Glomerular visceral epithelial cell (primary cell): ENCODE results near the gene DLD.
A peak's percentile ranks its signal among the peaks of the same experiment; 100 is the strongest.
"Not testable (repeated sequence)": the region's sequence is repeated elsewhere in the genome, so short reads cannot be mapped to it uniquely, and the experiment has no call there.

Source experiments
- DNase-seq: peaks from one replicate; pipeline ENCODE4 v3.0.0-alpha.2; 2016; ENCODE audit errors: extremely low spot score

Gene DLD, protein sequence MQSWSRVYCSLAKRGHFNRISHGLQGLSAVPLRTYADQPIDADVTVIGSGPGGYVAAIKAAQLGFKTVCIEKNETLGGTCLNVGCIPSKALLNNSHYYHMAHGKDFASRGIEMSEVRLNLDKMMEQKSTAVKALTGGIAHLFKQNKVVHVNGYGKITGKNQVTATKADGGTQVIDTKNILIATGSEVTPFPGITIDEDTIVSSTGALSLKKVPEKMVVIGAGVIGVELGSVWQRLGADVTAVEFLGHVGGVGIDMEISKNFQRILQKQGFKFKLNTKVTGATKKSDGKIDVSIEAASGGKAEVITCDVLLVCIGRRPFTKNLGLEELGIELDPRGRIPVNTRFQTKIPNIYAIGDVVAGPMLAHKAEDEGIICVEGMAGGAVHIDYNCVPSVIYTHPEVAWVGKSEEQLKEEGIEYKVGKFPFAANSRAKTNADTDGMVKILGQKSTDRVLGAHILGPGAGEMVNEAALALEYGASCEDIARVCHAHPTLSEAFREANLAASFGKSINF

DNA sequence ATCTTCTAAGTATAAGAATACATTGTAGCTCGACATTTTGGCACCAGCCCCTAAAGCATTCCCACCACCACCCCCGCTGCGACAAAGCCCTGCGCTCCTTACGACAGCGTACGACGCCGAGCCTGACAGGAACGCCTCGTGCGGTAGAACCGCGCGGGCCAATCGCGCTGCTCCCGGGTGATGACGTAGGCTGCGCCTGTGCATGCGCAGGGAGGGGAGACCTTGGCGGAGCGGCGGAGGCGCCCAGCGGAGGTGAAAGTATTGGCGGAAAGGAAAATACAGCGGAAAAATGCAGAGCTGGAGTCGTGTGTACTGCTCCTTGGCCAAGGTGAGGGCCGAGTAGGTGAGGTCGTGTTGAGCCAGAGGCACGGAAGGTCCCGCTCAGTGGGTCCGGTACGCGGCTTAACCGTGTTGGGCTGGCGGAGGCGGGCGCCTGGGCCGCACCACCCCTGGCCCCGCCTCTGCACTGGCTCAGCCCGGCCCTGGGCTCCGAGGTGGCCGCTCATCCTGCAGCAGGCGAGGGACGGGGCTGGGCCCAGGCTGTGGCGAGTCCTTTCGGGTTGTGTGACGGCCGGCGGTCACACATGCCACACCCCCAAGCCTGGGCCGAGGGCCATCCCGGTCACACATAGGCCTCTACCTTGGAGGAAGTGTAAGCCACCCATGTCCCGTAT lies at the start of gene DLD:
Gene DLD, plus strand, starts transcription at position 222 of the 674 bp plus-strand sequence. Its CDS starts 68 bp downstream, at position 290.
- DNase-seq = peak; percentile 81

GRCh38 chr7:107842213-107842612 lies 48.8 kb upstream of the DLD start:
- no peak for DNase-seq

GRCh38 chr7:107843184-107843583 lies 47.8 kb upstream of the DLD start:
- no peak for DNase-seq

- DNase-seq = no peak
These were observed 44.7 kb upstream of the DLD start for GRCh38 chr7:107846324-107846723.

DNA sequence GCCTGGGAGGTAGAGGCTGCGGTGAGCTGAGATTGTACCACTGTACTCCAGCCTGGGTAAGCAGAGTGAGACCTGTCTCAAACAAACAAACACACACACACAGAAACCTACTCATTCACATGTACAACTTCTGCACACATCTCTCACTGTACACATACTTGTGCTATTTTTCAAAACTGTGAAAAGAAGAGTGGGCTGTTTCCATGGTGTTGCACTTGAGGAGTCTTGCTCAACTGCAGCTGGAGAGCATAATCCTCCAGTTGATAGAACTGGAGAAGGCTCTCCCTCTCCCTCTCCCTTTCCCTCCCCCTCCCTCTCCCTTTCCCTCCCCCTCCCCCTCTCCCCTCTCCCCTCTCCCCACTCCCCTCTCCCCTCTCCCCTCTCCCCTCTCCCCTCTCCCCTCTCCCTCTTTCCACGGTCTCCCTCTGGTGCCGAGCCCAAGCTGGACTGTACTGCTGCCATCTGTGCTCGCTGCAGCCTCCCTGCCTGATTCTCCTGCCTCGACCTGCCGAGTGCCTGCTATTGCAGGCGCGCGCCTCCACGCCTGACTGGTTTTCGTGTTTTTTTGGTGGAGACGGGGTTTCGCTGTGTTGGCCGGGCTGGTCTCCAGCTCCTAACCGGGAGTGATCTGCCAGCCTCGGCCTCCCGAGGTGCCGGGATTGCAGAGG lies 43.7 kb upstream of the DLD start:
- DNase-seq = no peak

DNA sequence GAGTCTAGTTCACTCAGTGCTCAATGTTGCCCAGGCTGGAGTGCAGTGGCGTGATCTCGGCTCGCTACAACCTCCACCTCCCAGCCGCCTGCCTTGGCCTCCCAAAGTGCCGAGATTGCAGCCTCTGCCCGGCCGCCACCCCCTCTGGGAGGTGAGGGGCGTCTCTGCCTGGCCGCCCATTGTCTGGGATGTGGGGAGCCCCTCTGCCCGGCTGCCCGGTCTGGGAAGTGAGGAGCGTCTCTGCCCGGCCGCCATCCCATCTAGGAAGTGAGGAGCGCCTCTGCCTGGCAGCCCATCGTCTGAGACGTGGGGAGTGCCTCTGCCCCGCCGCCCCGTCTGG lies 43.2 kb upstream of the DLD start:
- DNase-seq = not testable (repeated sequence)

DNA sequence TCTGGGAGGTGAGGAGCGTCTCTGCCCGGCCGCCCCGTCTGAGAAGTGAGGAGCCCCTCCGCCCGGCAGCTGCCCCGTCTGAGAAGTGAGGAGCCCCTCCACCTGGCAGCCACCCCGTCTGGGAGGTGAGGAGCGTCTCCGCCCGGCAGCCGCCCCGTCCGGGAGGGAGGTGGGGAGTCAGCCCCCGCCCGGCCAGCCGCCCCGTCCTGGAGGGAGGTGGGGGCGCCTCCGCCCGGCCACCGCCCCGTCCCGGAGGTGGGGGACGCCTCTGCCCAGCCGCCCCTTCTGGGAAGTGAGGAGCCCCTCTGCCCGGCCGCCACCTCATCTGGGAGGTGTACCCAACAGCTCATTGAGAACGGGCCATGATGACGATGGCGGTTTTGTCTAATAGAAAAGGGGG lies 42.8 kb upstream of the DLD start:
- not testable (repeated sequence) for DNase-seq

- no peak for DNase-seq
These were observed 40.8 kb upstream of the DLD start for GRCh38 chr7:107850216-107850615.

DNA sequence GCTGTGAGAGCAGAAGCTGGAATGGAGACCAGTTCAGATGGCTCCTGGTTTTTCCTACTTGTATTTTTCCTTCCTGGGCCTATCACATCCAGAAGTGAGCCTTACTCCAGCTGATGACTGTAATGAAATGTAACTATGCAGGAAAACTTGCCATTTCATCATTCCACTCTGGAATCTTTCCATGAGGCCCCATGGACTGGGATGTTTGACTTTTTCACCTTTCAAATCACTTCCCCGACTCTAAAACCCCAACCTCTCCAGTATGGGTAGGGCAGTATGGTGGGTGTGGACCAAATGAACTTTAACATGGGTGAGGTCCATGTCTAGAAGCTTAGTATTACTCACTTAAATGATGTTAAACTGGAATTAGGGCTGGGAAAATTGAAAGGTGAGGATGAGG lies 40.3 kb upstream of the DLD start:
- no peak for DNase-seq

DNA sequence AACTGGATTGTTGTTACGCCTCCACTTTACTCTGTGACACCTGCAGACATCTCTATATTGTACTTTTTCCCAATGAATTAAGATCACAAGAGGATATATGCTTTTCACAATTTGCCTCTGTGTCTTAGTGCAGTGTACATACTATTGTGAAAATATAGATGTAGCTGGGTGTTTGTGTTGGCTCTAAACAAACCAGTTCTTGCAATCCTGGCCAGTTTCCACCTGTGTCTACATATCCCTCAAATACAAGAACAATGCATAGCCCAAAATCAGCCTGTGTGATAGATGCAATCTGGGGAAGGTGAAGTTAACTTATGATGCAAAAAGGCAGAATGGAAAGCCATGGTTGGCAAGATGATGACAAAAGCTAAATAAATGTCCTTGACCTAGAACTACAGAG lies 36.5 kb upstream of the DLD start:
- no peak for DNase-seq

DNA sequence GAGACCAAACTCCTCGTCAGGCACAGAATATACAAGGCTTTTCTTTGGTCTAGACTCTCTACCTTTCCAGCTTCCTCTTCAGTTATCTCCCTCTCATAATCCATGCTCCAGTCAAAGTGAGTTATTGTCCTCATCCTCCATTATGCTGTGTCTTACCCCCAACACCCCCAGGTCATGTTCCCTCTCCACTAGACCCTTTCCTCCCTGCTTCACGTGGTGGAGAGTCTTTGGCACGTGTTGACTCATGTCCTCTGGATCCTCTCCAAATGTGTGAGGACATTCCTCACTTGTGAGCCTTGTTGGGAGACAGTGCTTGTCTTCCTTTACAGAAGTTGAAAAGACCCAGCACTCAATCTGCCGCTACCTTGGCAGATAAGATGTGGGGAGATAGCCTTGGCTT lies 36.0 kb upstream of the DLD start:
- peak; percentile 29 for DNase-seq

- DNase-seq = peak; percentile 9
These were observed 34.0 kb upstream of the DLD start for GRCh38 chr7:107856806-107857540.

DNA sequence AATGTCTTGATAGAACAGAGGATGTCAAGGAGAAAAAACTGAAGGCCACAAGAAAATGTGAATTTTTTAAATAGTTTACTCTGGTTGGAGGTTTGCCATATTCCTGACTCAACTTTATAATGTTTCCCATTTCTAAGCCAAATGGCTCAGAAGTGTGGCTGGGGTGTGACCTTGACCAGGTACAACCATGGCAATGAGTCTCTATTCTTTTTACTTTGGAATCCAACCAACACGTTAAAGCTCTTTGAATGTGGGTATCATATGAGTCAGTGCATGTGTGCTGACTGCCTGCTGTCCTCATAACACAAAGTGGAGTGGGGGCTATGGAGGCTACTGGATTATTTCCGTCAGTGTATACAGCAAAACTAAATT lies 33.5 kb upstream of the DLD start:
- peak; percentile 25 for DNase-seq

DNA sequence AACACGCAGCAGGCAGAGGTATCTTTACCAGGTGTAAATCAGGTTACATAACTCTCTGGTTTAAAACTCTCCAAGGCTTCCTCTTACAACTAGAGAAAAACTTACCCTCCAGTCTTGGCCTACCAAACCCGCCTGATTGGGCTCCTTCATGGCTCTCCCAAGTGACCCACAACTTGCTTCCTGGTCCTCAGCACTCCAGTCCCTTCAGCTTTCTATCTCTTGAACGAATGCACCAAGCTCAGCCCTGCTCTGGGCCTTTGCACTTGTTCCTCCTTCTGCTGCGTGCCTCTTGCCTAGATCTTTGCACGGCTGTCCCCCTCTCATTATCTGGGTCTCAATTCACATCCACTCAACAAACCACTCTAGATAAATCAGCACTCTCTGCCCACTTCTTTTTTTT lies 32.7 kb upstream of the DLD start:
- DNase-seq = no peak

DNA sequence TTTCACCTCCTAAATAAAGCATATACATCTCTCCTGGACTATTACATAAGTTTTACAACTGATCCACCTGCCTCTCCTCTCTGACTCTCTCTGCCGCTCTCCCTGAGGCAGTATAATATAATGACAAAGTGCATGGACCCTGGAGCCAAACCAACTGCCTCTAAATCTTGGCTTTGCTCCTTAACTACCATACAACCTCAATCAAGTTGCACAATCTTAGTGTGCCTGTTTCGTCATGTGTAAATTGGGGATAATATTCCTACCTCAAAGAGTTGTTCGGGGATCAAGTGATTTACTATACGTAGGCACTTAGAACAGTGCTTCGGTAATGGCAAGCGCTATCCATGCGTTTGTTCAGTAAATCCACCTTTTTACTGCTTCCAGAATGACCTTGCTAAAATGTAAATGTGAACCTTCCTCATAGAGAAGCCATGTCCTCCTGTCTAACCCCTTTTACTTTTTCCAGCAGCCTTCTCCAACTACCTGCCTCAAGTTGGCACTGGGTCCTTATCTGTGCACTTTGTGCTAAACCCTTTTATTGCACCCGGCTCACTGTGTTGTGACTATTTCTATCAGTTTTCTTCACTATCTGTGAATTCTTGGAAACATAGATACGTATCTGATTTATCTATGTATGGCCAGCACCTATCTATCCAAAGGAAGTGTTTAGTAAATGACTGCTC lies 30.6 kb upstream of the DLD start:
- no peak for DNase-seq

- DNase-seq = peak; percentile 64
These were observed 29.9 kb upstream of the DLD start for GRCh38 chr7:107860981-107861652.

DNA sequence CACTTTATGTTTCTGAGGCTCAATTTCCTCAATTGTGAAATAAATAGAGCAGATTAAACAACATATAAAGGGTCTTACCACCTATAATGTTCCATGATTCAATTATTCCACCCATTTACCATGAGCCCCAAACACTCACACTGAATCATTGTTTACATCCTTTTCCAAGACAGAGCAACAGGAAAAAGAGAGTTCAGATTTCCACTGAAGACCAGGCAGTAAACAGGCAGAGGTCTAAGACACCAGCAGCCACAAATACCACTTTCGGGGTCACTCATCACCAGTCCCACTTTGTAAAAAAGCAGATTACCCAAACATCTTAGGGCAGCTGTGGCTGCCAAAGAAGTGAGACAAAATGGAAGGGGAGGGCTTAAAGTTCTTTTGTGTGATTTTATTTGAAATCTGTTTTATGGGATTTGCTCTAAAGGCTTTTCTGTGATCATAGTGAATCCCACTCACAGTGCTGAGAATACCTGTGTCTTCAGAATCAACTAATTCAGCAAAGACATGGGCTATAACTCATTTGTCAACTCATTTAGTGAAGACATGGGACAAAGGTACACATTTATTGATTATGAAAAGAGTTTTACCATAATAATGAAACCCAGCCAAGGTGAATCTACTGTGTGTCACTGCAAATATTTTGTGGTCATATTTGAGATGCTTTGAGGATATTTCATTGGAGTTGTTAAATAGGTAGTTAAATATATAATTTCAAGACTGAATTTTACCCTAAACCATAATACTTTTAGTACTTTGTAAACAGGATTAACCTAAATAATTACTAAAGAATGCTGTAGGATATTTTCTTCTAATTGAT lies 24.8 kb upstream of the DLD start:
- no peak for DNase-seq

DNA sequence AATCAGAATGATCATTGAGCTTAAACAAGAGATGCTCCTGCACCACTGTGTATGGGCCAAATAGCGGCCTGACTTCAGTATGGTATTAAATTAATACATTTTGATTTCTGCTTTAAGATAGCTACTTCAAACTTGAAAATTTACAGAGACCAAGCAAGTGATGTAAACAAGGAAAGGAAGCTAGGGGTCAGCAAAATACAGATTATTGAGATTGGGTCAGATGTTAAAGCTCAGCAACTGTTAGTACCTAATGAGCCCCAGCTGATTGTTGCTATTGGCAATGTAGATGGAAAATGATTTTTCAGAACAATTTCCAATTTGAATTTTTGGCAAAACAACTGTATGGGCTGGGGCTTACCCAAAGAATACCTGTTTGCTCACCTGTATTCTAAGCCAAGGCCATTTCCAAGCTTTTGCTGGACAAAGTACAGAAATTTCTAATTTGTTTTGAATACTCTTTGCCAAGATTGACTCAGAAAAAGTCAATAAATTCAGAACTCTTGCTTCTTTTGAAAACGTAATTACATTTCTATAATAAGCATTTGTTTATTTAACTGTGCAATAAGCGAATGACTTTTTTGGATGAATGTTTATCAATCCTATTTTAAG lies 23.0 kb upstream of the DLD start:
- DNase-seq = no peak

DNA sequence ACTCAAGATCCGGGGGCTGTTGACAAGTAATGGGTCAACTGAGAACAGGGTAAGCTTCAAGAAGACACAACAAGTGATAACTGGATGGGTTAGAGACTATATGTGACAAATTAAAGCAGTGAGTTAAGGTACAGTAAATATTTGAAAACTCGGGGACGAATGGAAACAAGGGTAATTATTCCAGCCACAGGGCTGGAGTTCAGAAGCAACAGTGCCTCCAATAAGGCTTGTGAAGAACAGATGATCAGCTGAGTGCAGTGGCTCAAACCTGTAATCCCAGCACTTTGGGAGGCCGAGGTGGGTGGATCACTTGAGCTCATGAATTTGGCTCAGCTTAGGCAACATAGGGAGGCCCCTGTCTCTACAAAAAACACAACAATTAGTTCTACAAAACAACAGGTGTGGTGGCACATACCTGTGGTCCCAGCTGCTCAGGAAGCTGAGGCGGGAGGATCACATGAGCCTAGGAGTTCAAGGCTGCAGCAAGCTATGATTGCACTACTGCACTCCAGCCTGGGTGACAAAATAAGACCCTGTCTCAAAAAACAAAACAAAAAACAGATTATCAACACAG lies 20.5 kb upstream of the DLD start:
- no peak for DNase-seq
